HuH-7 (cell line): ENCODE results near the gene UBE2L3.
"Not testable (repeated sequence)": the region's sequence is repeated elsewhere in the genome, so short reads cannot be mapped to it uniquely, and the experiment has no call there.

Experiments used
- DNase-seq: peaks from one replicate; pipeline ENCODE4 v3.0.0; 2011; ENCODE audit warnings: low spot score

The UBE2L3 gene

DNA sequence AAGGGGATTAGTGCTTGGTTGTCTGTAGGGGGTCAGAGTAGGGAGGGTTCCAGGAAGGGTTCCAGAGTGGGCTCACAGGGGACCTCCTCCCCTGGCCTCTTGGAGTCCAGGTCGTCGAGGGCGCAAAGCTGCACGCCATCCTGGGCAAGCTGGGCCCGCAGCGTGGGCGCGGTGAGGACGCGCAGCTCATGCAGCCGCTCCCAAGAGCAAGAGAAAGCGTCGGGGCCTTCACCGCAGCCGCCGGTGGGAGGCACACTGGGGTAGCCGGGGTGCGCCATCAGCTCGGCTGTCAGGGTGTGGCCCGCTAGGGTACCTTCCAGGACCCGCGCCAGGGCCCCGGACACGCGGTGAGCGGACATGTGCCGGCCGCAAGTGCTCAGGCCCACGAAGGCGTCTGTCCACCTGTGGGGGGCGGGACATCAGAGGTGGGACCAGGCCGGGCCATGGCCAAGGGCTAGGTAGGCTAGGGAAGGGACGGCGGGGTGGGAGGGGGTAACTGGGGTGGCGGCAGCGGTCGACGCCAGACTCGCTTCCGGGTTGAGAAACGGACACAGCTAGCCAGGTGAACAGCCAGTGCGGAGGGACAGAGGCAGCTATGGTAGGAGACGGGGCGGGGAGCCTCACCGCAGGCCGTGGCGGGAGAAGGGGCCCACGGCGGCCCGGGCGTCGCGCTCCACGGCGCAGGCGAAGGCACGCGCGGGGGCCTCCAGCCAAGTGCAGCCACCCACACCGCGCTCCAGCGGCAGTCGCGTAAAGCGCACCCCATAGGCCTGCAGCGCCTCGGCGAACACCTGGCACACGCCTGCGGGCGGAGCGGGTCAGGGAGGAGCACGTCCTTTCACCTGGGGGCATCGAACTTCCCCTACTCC, 61.1 kb downstream of the UBE2L3 start:
- no peak for DNase-seq

DNA sequence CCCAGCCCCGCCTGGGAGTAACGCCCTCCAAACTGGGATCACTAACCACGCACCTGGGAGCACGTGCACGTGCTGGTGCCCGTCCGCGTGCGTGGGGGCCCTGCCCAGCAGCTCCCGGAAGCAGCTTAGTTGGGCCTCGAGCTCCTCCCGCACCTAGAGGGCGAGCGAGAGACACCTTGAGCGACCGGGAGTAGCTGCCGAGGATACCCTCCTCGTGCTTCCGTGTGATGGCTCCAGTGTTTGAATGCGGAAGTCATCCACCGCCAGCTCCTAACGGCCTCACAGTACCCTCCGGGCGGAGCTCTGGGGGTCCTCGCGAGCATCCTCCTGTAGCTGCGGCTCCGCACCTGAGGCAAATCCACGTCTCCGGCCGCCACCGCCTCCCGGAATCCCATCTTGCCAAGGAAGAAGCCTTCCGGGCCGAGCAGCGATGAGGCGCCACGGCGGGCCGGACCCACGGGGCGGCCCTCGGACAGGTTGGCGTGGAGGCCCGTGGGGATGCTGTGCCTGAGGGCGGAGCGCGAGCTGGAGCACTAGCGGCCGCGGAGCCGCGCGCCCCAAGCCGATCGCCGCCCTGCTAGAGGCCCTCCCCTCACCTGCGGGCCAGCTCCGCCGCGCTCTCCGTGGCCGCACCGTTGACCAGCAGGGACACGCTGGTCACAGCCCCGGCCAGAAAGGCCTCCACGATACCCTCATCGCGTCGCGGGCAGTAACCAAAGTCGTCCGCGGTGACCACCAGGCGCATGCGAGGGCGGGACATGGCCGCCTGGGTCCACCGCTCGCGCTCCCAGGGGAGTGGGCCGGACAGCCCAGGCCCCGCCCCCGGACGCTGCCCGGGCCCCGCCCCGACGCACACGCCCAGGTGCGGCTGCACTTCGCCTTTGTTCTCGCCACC, 62.0 kb downstream of the UBE2L3 start, which contains the start of gene YDJC:
YDJC (minus strand) TSS at position 768 of the 895 bp plus-strand sequence; CDS start at position 760, 8 bp downstream.
- DNase-seq: peak; percentile 94

DNA sequence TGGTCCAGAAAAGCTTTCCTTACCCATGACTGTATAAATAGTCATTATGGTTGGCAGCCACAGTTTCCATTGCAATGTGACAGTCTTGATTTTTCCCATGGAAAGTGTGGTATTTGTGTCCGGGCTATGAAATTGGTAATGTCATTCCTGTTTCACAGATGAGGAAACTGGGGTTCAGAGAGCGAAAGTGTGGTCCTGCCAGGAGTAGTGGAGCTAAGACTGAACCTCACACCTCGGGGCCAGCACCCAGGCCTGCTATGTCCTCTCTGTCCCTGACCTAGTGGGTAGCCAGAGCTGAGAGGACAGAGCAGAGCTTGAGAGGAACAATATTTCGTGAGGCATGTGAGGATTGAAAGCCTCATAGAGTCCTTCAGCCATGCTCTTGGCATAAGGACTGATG, 63.5 kb downstream of the UBE2L3 start:
- no peak for DNase-seq

- DNase-seq: peak; percentile 92
These were observed 64.9 kb downstream of the UBE2L3 start, which contains the start of gene CCDC116 for GRCh38 chr22:21632237-21632895. Gene CCDC116 (plus strand): TSS chr22:21632760. CDS start chr22:21633182, 422 bp downstream.

- DNase-seq: no peak
These were observed 65.4 kb downstream of the UBE2L3 start for GRCh38 chr22:21632931-21633330.

DNA sequence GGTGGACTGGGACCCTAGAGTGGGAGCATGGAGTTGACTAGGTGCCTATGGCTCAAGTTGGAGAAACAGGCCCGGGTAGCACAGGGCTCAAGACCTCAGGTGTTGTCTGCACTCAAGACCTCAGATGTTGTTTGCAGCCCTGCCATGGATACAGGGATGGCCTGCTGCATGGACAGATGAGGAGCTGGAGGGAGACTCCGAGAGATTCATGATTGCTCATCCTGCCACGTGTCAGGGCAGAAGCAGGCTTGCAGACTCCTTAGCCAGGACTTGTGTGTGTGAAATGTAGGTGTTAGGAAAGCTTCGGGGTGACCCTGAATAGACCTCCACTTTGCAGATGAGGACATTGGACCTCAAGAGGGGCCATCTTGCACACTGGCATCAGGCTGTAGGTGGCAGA, 66.0 kb downstream of the UBE2L3 start:
- no peak for DNase-seq

DNA sequence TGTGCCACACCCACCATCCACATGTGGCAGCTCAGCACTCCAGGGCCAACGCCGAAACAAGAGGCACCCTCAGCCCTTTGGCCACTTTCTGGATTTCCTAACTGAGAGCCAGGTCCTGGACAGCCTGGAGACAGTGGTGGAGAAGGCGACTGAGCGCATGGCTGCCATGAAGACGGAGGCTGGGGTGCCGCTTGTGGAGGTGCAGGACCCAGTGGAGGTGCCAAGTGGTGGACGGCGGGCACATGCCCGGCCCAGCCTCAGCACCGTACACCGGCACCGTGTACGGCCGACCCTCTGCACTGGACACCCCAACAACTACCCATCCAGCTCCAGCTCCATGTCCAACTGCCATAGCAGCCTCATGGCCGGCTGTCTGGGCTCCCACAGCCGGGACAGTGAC, 66.6 kb downstream of the UBE2L3 start:
- no peak for DNase-seq

- DNase-seq: no peak
These were observed 67.3 kb downstream of the UBE2L3 start for GRCh38 chr22:21634844-21635243.

DNA sequence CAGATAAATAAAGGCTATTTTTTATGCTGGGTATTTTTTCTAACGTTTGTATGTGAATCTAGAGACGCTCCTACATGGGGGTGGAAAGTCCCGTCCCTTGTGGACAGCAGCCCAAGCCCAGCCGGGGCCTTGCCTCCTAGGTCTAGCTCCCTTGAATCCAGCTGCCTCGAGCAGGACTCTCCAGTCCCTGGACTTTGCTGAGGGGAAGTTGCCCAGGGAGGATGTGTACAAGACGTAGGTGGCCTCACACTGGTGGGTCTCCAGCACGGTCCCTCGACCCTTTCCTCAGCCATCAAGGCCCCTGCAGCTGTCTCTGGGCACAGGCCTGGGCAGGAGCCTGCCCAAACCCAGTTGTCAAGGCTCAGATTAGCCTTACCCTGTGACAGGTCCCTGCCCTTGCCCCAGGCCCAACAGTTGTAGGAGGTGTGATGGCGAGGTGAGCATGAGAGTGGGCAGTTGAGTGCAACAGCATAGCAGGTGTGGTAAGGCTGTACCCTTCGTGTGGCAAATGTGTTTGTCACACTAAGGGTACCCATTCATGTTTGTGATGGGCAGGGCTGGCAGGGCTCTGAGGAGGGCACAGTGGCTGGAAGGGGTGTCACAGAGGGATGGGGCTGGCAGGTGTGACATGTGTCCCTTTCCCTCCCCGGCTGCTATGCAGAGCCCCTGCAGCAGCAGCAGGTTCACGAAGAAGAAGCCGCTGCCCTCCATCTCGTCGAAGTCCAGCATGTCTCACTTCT, 68.4 kb downstream of the UBE2L3 start:
- no peak for DNase-seq

DNA sequence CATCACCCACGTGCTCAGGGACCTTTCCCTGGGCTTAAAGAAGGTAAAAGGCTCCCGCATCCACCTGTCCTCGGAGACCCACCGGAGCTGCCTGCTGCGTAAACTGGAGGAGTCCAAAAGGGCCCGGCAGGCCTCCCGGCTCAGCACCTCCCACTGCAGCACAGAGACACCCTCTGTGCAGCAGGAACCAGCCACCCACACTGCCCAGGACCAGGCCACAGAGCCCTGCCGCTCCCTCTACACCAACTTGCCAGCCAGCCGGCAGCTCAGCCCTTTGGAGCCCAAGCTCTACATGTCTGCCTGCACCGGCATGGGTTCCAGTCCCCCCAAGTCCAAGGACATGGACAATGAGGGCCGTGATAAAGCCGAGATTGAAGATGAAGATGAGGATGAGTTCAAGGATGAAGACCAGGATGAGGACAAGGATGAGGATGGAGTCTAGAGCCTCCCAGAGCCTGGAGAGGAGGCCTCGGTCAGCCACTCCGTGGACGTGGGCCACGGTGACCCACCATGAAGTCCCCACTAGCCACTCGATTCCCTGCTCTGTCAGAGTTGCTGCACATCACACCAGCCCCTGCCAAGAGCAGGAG, 69.2 kb downstream of the UBE2L3 start:
- no peak for DNase-seq

- DNase-seq: not testable (repeated sequence)
These were observed 69.9 kb downstream of the UBE2L3 start for GRCh38 chr22:21637450-21637849.

- DNase-seq: no peak
These were observed 71.8 kb downstream of the UBE2L3 start for GRCh38 chr22:21639359-21639758.

DNA sequence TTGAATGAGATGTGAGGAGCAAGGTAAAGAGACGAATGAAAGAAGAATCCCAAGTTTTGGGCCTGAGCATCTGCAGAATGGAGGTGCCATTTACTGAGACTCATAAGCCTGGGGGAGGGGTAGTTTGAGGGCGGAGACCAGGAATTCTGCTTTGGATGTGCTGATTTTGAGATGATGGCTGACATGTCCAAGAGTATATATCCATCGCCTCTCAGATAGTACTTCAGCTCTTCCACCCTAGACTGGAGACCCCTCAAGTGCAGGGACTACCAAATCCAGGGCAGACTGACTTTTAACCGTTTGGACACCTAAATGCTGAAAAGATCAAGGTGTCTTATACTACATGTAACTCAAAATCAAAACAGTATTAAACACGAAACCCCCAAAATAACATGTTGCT, 73.3 kb downstream of the UBE2L3 start:
- DNase-seq: no peak

GRCh38 chr22:21641417-21641788, 73.9 kb downstream of the UBE2L3 start:
- peak; percentile 76 for DNase-seq

DNA sequence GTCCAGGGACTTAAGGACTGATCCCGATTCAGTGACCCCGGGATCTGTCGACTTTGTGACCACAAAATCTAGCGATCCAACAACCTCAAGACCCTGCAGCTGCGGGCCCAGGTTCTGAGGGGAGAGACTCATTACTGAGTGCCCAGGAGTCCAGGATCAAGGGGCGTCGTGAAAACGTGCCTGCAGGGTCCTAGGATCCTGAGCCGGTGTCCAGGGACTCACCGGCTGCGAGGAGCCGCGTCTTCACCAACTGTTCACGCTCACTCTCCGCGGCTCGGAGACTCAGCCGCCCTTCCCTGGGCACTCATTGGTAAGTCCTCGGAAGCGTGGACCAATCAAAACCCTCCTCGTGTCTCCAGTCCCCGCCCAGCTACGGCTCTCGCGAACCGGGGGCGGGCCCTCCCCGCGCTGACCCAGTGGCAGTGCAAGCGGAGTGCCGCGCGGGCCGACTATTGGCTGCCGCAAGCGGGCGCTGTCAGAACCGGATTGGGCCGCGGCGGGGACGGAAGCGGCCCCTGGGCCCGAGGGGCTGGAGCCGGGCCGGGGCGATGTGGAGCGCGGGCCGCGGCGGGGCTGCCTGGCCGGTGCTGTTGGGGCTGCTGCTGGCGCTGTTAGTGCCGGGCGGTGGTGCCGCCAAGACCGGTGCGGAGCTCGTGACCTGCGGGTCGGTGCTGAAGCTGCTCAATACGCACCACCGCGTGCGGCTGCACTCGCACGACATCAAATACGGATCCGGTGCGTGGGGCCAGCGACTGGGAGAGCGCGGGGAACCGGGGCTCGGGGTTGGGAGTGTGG, 74.5 kb downstream of the UBE2L3 start, which contains the start of gene SDF2L1:
SDF2L1 (plus strand) TSS at position 514 of the 795 bp plus-strand sequence; CDS start at position 549, 35 bp downstream.
- peak; percentile 98 for DNase-seq

DNA sequence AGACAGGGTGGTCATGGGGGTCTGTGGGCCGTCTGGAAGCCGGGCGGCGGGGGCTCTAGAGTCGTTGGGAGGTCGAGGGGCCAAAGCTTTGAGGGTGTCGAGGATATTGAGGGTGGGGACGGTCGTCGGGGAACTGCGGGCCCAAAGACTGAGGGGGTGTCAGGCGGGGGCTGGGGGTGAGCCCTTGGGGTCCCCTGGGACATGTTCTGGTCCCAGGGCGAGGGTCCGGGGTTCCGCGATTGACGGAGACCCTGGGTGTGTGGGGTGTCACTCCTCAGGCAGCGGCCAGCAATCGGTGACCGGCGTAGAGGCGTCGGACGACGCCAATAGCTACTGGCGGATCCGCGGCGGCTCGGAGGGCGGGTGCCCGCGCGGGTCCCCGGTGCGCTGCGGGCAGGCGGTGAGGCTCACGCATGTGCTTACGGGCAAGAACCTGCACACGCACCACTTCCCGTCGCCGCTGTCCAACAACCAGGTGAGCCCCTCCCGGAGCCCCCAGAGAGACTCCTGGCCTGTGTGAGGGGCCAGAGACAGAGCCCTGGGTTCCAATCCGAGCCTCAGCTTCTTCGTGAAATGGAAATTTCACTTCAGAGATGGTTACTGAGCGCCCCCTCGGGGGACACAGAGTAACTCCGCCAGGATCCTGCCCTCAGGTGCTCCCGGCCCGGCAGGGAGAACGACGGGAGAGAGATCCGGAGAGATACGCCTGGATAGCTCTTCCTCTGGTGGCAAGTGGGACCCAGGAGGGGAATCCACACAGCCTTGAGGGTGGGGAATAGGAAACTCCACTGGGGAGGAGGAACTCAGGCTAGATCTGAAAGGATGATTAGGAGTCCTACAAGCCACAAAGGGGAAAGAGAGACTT, 75.3 kb downstream of the UBE2L3 start:
- DNase-seq: peak; percentile 85

GRCh38 chr22:21643533-21644357, 76.2 kb downstream of the UBE2L3 start:
- DNase-seq: no peak

- DNase-seq: not testable (repeated sequence)
These were observed 78.0 kb downstream of the UBE2L3 start for GRCh38 chr22:21645513-21645912.
